ENCODE results near the gene OVOL1. TPM values are rescaled to one million over a fixed set of nuclear protein-coding genes. Genes with fewer than 3 reads are reported as not detected.

Gene OVOL1
- total and polyA plus RNA-seq, 2 of the 8 experiments (the other 6 are each of a cell fraction or from before 2014, with no cell fraction given): 2.6 to 3.4 TPM

DNA sequence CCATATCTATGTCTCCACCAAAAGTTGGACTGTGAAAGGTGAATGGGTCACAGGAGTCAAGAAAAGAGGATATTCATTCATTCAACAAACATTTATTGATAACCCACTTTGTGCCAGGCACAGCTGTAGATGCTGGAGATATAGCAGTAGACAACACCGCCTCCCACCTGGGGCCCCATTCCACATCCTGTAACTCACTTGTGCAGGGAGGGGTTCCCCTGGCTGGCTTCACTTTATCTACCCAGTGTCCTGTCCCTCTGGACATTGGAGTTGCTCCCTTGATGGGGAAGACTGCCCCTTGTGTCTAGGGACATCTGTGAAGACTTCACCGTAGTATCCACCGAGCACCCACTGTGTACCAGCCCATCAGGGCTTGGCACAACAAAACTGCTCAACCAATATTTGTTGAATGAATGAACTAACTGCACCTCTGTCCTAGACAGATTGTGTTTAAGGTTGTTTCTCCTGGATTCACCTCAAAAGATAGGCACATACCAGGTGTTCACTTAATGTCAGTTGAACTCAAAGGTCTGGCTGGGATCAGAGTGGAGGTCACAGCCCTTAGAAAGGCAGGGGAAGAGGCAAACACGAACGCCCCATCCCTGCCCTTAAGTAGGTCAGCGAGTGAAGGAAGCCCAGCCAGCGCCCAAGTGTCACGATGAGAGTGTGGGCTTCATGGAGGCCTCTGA, 1.4 kb upstream of the OVOL1 start (continued):
- TF ChIP-seq BRCA1 (IDR thresholded peaks at IDR 0.05; ENCODE audit: low read depth, low read length) (no peak), ZNF274 (IDR thresholded peaks at IDR 0.05; ENCODE audit: borderline replicate concordance, extremely low read depth, low read length) (no peak), SP4 (IDR thresholded peaks at IDR 0.05; ENCODE audit: low read length) (no peak), BACH1 (IDR thresholded peaks at IDR 0.05; ENCODE audit: low read length) (no peak), SUZ12 (IDR thresholded peaks at IDR 0.05; ENCODE audit: low read length) (no peak), CBX5 (IDR thresholded peaks at IDR 0.05; ENCODE audit: low read depth, low read length) (no peak), CHD1 (IDR thresholded peaks at IDR 0.05; ENCODE audit: low read depth, low read length) (no peak), SP1 (IDR thresholded peaks at IDR 0.05; ENCODE audit: low read depth, low read length) (no peak), EZH2 (IDR thresholded peaks at IDR 0.05; ENCODE audit: low read depth, low read length, severe bottlenecking) (no peak)
